ENCODE measurements around the gene SMIM29. TPM values are rescaled to one million over a fixed set of nuclear protein-coding genes. Genes with fewer than 3 reads are reported as not detected.

Gene SMIM29
- total RNA-seq, 1 experiment from 2014 or later: 12.0 TPM

DNA sequence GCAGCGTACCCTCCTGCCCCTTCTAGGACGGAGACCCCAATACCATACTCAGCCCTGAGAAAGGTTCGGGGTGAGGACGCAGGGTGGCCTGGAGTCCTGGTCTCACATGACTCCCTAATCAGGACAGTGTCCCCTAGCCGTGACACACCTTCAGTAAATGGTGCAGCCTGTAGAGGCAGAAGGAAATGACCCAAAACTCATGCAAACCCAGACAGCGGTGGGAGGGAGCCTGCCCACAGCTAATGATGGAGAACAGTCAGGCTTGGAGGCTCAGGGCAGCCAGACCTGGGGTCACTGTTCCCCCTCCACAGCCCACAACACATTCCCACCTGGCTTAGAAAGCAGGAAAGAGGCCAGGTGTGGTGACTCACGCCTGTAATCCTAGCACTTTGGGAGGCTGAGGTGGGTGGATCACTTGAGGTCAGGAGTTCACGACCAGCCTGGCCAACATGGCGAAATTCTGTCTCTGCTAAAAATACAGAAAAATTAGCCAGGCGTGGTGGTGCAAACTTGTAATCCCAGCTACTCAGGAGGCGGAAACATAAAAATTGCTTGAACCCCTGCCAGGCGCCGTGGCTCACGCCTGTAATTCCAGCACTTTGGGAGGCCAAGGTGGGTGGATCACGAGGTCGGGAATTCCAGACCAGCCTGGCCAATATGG lies 20.9 kb downstream of the SMIM29 start:
- Mint-ChIP-seq H3K4me3 (ENCODE audit: unreplicated experiment) (no peak overlapping the region), H3K4me1 (ENCODE audit: insufficient read depth, unreplicated experiment) (peaks cover 11% of the 10 kb centered on the region), H3K27me3 (ENCODE audit: insufficient read depth, unreplicated experiment) (no peaks in the 10 kb centered on the region), H3K27ac (ENCODE audit: low read depth, unreplicated experiment) (no peak overlapping the region), H3K36me3 (ENCODE audit: insufficient read depth, unreplicated experiment) (no peaks in the 10 kb centered on the region), H3K9me3 (ENCODE audit: unreplicated experiment) (no peaks in the 10 kb centered on the region)
- ChIA-PET POLR2A (interaction anchor here (0.7 kb wide), 1 partner anchor 188 kb away, joined by 3 read pairs; no protein-coding TSS in a partner anchor), CTCF (interaction anchor here (0.6 to 0.7 kb wide), 4 partner anchors 9 to 507 kb away, joined by 3 read pairs; no protein-coding TSS in a partner anchor)
- DNase-seq (ENCODE audit: unreplicated experiment): peak; percentile 81
- no TSS peak for BruUV-seq (replicated peaks)
- TF ChIP-seq, protein P1, sequence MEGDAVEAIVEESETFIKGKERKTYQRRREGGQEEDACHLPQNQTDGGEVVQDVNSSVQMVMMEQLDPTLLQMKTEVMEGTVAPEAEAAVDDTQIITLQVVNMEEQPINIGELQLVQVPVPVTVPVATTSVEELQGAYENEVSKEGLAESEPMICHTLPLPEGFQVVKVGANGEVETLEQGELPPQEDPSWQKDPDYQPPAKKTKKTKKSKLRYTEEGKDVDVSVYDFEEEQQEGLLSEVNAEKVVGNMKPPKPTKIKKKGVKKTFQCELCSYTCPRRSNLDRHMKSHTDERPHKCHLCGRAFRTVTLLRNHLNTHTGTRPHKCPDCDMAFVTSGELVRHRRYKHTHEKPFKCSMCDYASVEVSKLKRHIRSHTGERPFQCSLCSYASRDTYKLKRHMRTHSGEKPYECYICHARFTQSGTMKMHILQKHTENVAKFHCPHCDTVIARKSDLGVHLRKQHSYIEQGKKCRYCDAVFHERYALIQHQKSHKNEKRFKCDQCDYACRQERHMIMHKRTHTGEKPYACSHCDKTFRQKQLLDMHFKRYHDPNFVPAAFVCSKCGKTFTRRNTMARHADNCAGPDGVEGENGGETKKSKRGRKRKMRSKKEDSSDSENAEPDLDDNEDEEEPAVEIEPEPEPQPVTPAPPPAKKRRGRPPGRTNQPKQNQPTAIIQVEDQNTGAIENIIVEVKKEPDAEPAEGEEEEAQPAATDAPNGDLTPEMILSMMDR (IDR thresholded peaks at IDR 0.05; ENCODE audit: unreplicated experiment): no peak
- intact Hi-C loops (cut with micrococcal nuclease): no loop called here

DNA sequence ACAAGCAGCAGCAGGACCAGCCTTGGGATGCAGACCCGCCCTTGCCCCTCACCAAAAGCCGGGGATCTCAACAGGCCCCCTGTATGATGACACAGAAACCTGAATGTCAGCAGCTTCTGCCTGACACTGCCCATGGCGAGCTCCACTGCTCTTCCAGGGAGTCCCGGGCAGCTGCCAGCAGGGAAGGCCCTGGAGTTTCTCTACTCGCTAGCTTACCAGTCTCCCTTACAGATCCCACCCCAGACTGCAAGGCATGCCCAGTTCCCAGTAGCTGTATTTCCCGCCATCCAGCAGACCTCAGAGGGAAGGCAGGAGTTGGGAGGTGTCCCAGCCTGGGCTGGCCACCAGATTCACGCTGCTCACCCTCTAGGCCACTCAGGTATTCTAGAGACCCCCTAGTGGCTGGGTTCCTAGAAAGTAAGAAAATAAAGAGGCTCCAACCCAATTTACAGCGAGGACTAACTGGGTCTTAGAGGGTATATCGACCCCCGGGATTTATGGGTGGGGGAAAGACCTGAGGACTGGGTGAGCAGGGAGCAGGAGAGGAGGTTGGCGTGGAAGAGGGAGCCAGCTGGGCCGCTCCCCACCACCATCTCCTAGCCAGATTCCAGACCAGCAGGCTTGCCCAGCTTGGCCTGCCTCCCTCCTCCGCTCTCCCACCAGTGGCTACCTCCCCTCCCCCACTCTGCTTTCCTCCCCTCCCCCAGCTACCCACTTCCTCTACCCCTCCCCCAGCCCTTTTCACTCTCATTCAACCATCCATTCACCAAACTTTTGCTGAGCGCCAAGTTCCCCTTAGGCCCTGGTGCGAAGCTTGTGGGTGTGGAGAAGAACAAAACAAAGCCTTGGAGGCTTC lies 21.8 kb downstream of the SMIM29 start:
- no peaks in the 10 kb centered on the region for H3K27me3 Mint-ChIP-seq (ENCODE audit: insufficient read depth, unreplicated experiment)
- no peak overlapping the region for H3K4me3 Mint-ChIP-seq (ENCODE audit: unreplicated experiment)
- intact Hi-C loops (cut with micrococcal nuclease): no loop called here
- H3K27ac Mint-ChIP-seq (ENCODE audit: low read depth, unreplicated experiment): no peak overlapping the region
- peaks cover 11% of the 10 kb centered on the region for H3K4me1 Mint-ChIP-seq (ENCODE audit: insufficient read depth, unreplicated experiment)
- H3K36me3 Mint-ChIP-seq (ENCODE audit: insufficient read depth, unreplicated experiment): no peaks in the 10 kb centered on the region
- POLR2A ChIA-PET: no interaction called here
- DNase-seq (ENCODE audit: unreplicated experiment): no peak
- CTCF ChIA-PET: interaction anchor here (0.6 to 1.4 kb wide), 2 partner anchors 31 to 71 kb away, joined by 3 to 7 read pairs; no protein-coding TSS in a partner anchor
- no peaks in the 10 kb centered on the region for H3K9me3 Mint-ChIP-seq (ENCODE audit: unreplicated experiment)
- no TSS peak for BruUV-seq (replicated peaks)
- TF ChIP-seq, protein P1 (IDR thresholded peaks at IDR 0.05; ENCODE audit: unreplicated experiment): no peak

DNA sequence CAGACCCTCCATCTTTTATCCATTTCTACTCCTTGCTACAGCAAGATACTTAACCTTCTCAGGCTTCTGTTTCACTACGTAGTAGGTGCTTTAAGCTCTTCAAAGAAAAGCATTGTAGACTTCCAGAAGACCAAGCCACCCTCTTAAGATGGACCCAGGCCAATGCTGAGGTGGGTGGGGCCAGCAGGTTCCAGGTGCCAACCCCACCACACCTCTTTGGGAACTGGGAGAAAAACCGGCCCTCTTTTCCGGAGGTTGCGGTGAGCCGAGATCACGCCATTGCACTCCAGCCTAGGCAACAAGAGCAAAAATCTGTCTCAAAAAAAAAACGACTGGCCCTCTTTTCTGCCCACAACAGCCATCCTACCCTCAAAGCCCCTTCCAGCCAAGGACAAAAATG lies 22.7 kb downstream of the SMIM29 start:
- no peaks in the 10 kb centered on the region for H3K9me3 Mint-ChIP-seq (ENCODE audit: unreplicated experiment)
- CTCF ChIA-PET: interaction anchor here (1.4 kb wide), 1 partner anchor 30 kb away, joined by 7 read pairs; no protein-coding TSS in a partner anchor
- peaks cover 11% of the 10 kb centered on the region for H3K4me1 Mint-ChIP-seq (ENCODE audit: insufficient read depth, unreplicated experiment)
- H3K27ac Mint-ChIP-seq (ENCODE audit: low read depth, unreplicated experiment): no peak overlapping the region
- no TSS peak for BruUV-seq (replicated peaks)
- intact Hi-C loops (cut with micrococcal nuclease): no loop called here
- no peaks in the 10 kb centered on the region for H3K27me3 Mint-ChIP-seq (ENCODE audit: insufficient read depth, unreplicated experiment)
- no peak for DNase-seq (ENCODE audit: unreplicated experiment)
- no peak overlapping the region for H3K4me3 Mint-ChIP-seq (ENCODE audit: unreplicated experiment)
- H3K36me3 Mint-ChIP-seq (ENCODE audit: insufficient read depth, unreplicated experiment): no peaks in the 10 kb centered on the region
- TF ChIP-seq, protein P1 (IDR thresholded peaks at IDR 0.05; ENCODE audit: unreplicated experiment): no peak
- POLR2A ChIA-PET: no interaction called here

DNA sequence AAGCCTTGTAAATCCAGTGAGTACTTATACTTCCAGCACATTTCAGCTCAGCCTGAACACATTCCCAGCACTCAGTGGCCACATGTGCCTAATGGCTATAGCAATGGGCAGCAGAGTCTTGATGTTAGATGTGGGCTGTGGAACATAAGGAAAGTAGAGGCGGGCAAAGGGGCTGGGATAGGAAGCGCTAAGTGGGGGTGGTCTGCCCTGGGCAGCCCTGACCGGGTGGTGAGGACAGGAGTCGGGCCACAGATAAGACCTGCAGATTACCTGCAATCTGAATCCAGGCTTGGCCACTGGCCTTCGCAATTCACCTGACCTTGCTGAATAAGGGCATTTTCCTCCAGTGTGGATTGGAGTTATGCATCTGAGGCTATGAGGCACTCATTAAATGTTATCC lies 23.3 kb downstream of the SMIM29 start:
- no peaks in the 10 kb centered on the region for H3K36me3 Mint-ChIP-seq (ENCODE audit: insufficient read depth, unreplicated experiment)
- DNase-seq (ENCODE audit: unreplicated experiment): no peak
- intact Hi-C loops (cut with micrococcal nuclease): no loop called here
- no TSS peak for BruUV-seq (replicated peaks)
- ChIA-PET CTCF (no interaction called here), POLR2A (no interaction called here)
- peaks cover 8% of the 10 kb centered on the region for H3K4me1 Mint-ChIP-seq (ENCODE audit: insufficient read depth, unreplicated experiment)
- no peaks in the 10 kb centered on the region for H3K9me3 Mint-ChIP-seq (ENCODE audit: unreplicated experiment)
- no peak overlapping the region for H3K27ac Mint-ChIP-seq (ENCODE audit: low read depth, unreplicated experiment)
- H3K4me3 Mint-ChIP-seq (ENCODE audit: unreplicated experiment): no peak overlapping the region
- TF ChIP-seq, protein P1 (IDR thresholded peaks at IDR 0.05; ENCODE audit: unreplicated experiment): no peak
- no peaks in the 10 kb centered on the region for H3K27me3 Mint-ChIP-seq (ENCODE audit: insufficient read depth, unreplicated experiment)
